HG03575 (cell line): ENCODE data around the gene SCYGR5.
"Not testable (repeated sequence)": the region's sequence is repeated elsewhere in the genome, so short reads cannot be mapped to it uniquely, and the experiment has no call there.

Experiments
- ATAC-seq: cut with Tn5 transposase; IDR thresholded peaks from one replicate; pipeline ENCODE4 v1.9.1; 2021; ENCODE audit not compliant: unreplicated experiment, insufficient number of reproducible peaks, low FRiP score; ENCODE audit errors: extremely low read depth

The SCYGR5 gene

DNA sequence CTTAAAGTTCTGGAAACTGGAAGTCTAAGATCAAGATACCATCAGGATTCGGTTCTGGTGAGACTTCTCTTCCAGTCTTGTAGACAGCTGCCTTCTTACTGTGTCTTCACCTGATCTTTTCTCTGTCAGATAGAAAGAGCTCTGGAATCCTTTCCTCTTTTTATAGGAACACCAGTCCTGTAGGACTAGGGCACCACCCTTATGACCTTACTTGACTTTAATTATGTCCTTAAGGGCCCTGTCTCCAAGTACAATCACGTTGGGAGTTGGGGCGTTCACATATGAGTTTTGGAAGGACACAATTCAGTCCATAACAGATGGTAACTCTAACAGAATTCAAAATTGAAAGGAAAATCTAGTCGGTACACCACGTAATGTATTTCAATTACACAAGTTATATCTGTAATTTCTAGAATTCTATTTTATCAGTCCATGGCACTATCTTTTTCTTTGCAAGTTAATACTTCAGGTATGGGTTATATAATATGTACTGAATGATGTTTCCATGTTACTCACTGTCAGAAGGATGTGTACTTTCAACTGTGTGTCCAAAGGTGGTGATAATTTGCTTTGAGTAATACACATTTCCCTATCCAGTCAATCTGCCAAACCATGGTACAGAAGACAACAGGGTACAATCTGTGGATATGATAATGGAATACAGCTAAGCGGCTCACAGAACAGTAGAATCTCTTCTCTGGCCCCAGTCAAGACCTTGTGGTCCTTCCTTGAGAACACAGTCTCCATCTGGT is 1.2 kb upstream of the SCYGR5 start:
- no peak for ATAC-seq

DNA sequence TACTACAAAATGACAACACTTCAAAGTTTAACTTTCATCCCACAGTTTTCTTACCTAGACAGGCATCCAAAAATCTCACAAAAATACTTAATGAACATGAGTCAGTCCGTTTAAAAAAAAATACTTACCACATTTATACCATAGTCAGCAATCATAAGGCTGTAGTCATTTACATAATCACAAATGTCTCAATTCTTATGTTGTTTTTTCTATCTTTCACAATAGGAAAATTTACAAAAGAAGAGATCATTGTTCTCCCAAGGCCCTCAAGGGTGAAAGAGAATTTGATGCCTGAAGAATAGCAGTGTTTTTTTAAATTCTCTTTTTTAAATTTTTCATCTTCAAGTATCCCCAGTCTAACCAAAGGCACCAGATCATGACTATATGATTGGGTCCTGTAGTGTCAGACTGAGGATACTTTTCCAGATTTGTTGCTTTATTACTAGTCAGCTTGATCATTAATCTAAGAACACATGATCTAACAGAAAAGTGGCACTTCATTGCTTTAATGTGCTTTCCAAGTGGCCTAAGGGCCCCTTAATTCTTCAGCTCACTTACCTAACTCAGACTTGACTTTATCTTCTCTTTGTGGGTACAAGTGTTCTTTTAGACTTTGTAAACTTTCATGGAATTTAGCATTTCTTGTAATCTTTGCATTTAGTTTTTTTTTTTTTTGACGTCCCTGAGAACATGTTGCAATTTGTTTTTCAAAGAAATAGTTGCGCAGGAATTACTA is 4.7 kb downstream of the SCYGR5 start:
- ATAC-seq: no peak

DNA sequence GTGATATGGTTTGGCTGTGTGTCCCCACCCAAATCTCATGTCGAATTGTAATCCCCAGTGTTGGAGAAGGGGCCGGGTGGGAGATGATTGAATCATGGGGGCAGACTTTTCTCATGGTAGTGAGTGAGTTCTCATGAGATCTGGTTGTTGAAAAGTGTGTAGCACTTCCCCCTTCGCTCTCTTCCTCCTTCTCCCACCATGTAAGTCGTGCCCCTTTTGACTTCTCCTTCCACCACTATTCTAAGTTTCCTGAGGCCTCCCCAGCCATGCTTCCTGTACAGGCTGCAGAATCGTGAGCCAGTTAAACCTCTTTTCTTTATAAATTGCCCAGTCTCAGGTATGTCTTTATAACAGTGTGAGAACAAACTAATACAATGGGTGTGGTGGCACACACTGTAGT is 7.0 kb downstream of the SCYGR5 start:
- ATAC-seq: not testable (repeated sequence)

DNA sequence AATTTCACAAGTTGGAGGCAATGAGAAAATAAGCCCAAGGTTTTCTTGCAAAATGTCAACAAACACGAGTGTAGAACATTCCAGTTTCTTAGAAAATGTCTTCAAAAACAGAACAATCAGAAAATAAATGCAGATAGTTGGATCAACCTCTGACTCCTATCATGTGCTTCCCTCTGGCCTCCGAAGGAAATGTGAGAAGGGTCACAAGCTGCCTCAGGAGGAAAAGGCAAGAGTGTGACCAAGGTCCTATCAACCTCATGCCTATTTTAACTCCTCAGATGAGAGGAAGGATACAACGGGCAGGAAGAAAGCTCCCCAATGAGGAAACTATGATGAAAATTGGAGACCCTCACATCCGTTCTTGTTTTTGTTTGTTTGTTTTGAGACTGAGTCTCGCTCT is 7.9 kb downstream of the SCYGR5 start:
- no peak for ATAC-seq

DNA sequence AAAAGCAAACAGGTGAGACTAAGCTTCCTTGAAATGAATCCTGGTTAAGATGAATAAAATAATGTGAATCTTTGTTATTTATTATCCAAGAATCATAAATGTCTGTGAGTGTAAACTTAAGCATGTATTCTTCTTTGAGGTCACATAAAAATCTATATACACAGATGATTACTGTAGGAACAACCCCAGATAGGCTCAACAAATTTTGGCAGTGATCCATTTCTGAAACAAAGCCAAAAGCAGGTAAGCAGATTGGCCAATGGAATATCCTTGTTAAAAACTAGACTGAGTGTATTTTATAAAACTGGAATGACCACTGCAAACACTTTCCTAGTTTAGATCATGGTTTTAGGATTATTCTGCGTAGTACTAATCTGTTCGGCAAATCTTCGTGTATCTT is 11.3 kb downstream of the SCYGR5 start:
- ATAC-seq: no peak

DNA sequence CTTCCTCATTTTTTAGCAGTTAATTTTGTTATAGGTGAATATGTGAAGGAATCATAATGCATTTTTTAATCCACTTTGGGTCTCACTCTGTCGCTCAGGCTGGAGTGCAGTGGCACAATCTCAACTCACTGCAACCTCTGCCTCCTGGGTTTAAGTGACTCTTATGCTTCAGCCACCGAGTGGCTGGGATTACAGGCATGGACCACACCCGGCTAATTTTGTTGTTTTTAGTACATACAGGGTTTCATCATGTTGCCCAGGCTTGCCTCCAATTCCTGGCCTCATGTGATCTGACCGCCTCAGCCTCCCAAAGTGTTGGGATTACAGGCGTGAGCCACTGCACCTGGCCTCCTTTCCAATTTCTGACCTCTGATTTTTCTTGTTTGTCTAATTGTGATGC is 17.7 kb downstream of the SCYGR5 start:
- ATAC-seq: no peak

DNA sequence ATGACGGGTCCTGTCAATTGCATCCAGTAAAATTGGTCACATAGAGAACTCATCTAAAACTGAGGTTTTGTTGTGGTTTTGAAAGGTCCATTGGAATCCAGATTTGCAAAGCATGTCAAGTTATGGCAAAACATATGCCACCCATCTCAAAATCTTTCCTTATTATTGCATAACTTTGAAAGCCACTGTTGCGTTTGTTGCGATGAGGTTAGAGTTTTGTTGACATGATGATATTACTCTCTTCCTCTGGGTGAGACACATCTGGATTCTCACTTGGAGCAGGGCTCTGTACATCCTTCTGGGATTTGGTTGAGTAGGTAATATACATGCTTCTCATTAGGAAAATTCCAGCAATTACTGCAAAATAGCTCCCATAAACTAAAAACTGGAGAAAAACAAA is 20.6 kb downstream of the SCYGR5 start:
- no peak for ATAC-seq

DNA sequence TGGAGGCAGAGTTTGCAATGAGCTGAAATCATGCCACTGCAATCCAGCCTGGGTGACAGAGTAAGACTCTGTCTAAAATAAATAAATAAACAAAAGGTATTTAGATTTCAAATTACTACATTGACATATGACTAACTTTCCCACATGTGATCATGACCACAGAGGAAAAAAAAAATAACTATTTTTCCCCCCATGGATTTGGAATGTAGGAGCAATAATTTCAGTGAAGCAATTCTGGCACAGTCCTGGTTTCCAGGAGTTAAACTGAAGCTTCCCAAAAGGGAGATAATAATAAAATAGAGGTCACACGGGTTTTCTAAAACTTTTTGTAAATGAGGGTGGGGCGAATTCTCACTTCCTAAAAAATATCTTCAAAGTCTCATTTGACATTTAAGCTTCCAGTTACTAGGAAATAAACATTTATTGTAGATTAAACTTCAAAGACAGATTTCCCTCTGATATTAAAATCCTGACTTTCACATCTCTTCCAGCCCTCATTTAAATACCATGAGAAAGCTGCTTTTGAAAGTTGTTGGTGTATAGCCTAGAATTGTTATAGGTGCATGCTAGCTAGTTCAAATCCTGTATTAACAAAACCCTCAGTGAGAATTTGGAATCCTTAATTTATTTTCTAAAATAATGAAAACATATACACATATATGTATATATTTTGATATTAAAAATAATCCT is 30.5 kb downstream of the SCYGR5 start:
- ATAC-seq: no peak

DNA sequence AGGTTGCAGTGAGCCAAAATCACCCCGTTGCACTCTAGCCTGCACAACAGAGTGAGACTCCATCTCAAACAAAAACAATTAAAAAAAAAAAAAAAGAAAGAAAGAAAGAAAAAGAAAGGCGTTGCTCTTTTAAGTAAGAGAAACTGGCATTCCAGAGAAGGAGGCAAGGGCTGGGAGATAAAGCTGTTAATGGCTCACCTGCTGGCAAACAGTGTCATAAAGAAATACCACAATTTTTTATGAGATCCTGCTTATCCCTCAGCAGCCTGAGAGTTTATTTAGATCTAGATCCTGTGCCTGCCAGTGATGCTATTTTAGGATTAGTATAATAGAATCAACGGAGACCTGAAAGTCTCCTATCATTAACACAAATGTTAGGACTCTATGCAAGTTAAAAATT is 35.0 kb downstream of the SCYGR5 start:
- ATAC-seq: no peak

DNA sequence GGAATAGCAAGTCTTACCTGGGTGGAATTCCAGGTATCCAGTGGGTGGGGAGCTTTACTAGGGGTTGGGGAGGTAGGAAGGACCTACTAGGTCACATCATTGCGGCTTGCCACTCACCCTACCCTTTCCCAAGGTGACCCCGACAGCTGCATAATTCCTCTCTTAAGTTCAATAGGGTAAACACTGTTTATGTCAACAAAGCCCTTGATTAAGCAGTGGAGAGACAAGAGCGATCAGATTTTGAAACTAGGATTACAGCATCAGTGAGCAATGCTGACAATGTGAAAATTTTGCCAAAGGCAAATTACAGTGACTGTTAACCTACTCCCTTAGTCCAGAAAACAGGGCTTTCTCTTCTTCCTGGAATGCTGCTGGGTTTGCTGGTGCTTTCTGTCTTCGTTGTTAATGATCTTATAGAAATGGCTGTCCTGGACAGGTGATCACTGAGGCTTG is 36.7 kb downstream of the SCYGR5 start:
- ATAC-seq: no peak

DNA sequence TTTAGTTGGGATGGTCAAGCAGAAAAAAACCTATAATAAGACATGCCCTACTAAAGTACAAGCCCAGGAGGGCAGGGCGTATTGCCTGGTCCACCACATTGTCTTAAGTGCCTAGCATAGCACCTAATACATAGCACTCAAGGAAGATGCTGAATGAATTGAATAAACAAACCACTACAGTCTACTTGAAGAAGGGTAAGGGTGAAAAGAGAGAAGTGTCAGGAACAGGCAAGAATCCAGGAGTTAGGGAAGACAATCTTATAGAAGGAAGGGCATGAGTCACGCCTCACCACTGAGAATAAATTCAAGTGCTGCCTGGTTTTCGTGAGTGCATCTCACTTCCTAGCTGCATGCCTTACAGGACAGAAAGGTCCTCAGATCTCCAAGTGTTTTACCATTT is 37.4 kb downstream of the SCYGR5 start:
- ATAC-seq: no peak

DNA sequence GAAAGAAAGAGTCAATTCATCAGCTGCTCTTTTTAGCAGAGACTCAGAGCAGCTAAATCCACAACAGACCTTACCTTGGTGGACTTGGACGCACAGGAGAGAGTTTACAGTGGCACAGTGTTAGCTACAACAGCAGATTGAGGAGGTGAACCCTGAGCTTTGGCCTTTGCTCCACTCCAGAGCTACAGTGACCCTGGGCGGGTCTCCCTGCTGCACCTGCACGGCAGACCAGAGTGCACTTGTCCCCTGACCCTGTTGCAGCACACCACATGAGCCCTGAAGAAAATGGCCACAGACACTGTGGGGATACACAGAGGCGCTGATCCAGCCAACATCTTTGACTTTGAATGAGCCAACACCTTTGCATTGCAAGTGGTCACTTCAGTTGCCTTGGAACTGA is 40.3 kb downstream of the SCYGR5 start:
- ATAC-seq: no peak

DNA sequence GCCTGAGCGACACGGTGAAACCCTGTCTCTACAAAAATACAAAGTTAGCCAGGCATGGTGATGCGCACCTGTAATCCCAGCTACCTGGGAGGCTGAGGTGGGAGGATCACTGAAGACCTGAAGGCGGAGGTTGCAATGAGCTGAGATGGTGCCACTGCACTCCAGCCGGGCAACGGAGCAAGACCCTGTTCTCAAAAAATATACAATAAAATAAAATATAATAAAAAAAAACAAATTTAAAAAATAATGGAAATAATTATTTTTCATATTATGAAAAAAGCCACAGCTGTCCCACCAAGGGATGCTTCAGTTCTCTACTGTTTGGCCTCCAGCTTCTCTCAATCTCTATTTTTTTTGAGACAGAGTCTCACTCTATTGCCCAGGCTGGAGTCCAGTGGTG is 40.8 kb downstream of the SCYGR5 start:
- no peak for ATAC-seq

DNA sequence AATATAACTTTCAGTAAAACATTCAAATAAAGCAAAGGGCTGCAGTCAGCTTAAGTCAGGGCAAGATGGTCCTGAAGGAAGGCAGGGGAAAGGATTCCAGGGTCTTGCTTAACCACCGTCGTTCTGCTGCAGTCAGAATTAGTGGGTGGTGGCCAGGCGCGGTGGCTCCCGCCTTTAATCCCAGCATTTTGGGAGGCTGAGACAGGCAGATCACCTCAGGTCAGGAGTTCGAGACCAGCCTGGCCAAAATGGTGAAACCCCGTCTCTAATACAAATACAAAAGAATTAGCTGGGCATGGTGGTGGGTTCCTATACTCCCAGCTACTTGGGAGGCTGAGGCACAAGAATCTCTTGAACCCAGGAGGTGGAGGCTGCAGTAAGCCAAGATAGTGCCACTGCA is 44.4 kb downstream of the SCYGR5 start:
- ATAC-seq: no peak

DNA sequence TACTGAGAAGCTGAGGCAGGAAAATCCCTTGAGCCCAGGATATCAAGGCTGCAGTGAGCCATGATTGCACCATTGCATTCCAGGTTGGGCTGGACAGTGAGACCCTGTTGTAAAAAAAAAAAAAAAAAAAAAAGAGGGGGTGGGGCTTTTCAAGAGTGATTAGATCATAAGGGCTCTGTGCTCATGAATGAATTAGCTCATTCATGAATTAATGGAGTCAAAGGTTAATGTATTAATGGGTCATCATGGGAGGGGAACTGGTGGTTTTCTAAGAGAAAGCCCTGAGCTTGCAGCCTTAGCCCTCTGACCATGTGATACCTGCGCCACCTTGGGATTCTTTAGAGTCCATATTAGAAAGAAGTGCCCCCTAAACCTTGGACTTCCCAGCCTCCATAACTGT is 46.7 kb downstream of the SCYGR5 start:
- no peak for ATAC-seq

DNA sequence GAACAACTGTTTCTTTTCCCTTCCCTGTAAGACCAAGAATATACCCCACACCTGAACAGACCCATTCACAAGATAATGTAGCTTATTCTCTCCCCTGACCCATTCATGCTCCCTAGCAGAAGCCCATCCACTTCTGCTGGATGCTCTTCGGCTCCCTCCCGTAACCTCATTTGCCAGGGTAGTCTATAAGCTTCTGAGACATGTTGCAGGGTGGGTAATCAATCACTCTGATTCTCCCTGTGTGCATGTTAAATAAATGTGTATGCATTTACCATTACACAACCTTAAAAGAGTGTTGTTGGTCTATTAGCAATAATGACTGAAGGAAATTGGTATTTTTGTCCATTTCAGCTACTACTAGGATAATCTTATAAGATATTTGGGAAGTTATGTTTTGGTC is 49.9 kb downstream of the SCYGR5 start:
- ATAC-seq: no peak
